Anterior cingulate cortex (tissue), 58 donors: Measurements from ENCODE around the gene TPX2.
A peak's percentile ranks its signal among the peaks of the same experiment; 100 is the strongest.
"Not testable (repeated sequence)": the region's sequence is repeated elsewhere in the genome, so short reads cannot be mapped to it uniquely, and the experiment has no call there.

Source experiments
- DNase-seq, 58 donors: peaks; one replicate each; lab custom pipeline; 2025; lab: John Stamatoyannopoulos, UW

TPX2 gene

DNA sequence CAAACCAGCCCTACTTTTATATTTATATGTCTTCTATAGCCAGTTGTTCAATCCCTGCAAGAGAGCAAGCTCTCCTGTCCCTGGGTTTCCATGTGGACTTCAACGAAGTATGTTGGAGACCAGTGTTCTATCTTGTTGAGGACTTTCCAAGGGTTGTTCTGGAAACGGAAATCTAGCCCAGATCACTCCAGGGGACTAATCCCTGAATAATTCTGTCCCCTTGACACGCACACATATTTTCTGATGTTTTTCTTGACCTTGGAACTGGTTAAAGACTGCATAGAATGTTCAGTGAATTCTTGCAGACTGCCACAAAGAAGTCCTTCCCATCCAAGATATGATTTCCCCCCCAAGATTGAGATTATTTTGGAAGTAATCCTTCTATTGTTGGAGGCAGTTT lies 70.6 kb downstream of the TPX2 start:
- no peak for DNase-seq

DNA sequence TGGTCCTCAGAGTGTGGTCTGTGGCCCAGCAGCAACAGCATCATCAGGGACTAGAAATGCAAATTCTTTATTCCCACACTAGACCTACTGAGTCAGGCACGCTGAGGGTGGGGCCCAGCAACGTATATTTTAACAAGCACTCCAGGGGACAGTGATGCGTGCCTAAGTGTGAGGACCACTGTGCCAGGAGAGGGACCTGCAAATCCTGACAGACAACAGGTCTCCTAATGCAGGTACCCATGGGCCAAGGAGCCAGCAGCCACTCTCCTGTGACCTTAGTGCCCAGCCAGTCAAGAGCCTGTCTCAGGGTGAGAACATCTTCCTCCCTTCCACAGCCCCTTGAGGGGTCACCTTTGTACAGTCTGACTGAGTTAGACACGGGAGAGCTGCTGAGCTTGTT lies 72.1 kb downstream of the TPX2 start:
- DNase-seq = no peak

DNA sequence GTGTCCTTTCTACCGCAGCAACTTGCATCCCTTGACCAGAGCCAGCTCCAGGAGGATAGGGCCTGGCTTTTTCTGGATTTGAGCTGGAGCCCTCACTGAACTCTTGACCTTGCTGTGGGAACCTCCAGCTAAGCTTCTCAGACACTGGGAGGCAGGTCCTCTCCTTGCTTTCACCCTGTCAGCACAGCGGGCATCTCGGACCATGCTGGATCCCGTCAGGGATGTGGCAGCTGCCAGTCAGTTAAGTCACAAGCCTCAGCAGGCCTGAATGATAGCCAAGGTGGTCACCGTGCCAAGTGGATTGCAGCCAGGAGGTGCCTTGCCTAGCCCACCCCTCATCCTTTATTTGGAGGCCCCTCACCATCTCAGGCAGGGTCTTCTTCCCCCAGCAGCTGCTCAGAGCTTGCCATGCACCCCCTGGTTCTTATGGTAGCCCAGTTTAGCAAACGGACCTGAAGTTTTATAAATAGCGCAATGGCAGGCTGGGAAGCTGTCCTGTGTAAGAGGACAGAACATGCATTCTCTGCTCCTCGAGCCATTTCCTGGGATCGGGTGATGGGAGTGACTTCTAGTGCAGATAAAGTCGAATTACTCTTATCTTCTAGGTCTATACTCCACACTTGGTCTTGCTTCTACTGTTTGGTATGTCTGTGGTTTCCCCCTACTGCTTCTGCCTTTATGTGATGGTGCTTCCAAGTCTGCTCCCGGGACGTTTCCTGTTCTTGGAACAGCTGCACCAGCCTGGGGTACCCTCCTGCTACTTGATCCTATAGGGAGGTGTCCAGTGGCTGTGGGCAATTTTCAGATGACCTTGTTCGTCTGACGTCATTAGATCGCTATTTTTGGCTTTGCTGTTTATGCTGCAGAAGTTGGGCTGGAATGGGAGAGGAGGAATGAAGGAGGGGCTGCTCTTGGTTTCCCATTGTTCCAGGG lies 73.0 kb downstream of the TPX2 start:
- DNase-seq = no peak

DNA sequence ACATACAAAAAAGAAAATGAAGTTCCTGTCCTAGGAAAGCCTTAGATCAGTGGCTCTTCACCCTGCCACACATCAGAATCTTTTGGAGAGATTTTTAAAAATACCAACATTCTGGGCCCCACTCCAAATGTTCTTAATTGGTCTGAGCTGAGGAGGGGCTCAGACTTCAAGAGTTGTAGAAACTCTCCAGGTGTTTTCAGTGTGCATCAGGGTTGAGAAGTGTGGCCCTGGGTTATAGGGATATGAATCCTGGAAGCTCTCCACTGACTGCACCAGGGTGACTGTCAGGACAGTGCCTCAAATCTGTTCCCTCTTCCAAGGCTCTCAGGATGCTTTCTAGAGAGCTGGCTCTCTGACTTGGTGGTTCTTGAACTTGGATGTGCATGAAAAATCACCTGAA lies 74.5 kb downstream of the TPX2 start:
- no peak for DNase-seq

DNA sequence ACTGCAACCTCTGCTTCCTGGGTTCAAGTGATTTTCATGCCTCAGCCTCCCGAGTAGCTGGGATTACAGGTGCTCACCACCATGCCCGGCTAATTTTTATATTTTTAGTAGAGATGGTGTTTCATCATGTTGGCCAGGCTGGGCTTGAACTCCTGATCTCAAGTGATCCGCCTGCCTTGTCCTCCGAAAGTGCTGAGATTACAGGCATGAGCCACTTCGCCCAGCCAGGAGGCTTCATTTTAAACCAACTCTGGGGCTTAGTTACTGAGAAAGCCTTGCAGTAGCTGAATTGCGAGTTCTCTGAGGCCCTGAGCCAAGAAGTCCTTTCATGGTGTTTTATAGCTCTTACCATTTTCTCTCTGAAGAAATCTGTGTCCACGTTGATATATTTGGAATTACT lies 75.1 kb downstream of the TPX2 start:
- not testable (repeated sequence) for DNase-seq

DNA sequence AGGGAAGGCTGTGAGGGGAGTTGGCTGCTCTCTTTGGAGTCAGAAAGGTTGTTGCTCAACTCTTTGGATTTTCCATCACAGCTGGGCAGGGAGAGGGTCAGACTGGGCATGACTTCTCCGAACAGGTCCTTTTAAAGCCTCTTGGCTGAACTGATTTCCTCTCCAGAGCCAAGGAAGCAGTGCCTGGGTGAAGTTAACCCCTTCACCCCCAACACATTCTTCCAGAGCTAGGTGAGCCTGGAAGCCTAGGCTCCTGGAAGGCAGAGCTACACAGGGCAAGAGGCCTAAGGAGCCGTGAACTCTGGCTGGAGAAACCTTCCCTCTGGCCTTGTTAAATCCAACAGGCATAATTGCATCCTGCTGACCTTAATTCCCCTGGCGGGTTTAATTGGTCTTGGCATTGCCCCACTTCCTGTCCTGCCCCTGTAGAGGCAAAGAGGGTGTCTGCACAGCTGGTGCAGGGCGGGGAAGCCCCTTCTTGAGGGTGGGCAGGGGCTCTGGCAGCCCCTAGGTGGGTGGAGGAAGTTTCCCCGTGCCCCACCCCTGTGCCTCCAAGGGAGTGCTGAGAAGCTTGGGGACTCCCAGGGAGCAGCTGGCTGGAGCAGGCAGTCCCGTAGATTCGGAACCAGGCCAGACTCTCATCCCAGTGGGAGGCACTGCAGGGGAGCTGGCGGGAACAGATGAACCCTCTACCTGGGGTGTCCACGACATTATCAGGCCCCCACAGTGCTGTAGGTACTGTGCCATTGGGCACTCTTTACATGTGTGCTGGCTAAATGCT lies 76.5 kb downstream of the TPX2 start:
- DNase-seq = peak in 1 of 58 donors; percentile 30

DNA sequence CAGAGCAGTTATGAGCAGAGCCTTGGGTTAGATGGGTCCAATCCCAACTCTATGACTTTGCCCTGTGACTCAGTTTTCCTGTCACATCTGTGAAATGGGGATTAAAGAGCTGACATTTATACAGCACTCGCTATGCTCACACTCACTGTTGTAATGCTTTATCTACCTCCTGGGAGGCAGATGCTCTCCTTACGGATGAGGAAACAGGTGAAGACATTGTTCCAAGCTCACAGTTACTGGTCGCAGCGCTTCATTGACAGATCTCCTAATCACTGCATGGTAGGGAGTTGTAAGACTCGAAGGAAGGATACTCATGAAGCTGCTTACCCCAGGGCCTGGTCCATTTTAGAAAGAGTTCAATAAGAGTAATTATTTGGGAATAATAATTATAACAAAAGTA lies 77.1 kb downstream of the TPX2 start:
- no peak for DNase-seq

DNA sequence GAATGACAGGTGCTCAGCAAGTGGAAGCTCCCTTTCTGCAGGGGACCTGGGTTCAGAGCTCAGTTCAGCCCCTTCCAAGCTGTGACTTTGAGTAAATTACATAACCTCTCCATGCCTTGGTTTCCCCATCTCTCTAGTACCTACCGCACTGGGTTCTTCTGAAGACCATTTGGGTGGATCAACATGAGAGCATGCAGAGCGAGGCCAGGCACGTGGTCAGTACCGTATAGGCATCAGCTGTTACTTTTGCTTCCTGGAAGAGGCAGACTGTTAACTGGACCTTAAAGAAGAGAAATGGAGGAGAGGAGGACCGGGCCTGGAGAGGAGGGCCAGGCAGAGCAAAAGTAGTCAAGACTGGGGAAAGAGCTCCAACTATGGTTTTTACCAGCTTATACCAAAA lies 78.4 kb downstream of the TPX2 start:
- no peak for DNase-seq

DNA sequence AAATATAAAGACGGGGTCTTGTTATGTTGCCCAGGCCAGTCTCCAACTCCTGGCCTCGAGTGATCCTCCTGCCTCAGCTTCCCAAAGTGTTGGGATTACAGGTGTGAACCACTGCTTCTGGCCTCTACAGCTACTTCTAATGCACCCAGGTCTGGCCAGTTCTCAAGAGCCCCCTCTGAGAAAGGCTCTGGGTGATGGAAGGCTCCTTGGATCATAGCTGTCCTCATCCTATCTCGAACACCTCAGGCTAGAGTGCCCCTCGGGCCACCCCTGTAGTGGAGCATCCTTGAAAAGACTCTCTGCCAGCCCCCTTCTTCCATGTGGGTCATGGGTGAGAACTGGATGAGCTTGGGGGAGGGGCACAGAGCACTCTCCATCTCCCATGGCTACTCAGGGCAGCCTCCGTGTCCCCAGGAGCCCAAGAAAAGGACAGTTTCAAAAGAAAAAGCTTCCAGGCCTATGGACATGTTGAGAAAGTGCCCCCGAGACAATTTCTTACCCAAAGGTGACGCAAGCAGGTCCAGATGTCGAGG lies 79.4 kb downstream of the TPX2 start:
- no peak for DNase-seq

DNA sequence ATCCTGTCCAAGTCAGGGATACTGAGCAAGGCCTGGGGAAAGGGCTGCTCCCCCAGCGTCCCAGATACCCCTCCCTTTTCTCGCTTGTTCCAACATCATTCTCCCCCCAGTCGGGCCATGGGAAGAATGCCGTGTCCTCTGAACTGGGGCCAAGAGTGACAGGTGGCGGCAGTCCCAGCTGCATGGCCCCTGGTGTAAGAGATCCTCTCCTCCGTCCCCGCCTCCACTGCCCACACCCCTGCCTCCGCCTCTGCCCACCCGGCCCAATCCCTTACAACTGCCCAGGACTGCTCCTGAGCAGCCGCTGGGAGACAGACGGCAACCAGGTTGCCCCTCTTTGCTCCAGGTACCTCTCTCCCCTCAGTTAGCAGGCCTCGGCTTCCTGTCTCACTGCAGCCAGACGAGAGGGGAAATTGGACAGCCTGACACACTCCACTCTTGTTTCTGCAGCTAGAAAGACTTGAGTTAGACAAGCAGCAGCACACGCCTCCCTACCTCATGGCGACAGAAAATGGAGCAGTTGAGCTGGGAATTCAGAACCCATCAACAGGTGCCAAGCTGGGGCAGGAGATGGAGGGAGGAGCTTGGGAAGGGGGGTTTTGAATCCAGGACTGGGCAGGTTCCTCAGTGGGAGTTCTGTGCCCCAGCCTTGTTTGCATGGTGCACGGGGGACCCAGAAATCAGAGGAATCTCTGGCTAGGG lies 80.1 kb downstream of the TPX2 start, which contains the start of gene MYLK2:
Gene MYLK2, plus strand, starts transcription at position 274 of the 702 bp plus-strand sequence. Its CDS starts 225 bp downstream, at position 499.
- no peak for DNase-seq

DNA sequence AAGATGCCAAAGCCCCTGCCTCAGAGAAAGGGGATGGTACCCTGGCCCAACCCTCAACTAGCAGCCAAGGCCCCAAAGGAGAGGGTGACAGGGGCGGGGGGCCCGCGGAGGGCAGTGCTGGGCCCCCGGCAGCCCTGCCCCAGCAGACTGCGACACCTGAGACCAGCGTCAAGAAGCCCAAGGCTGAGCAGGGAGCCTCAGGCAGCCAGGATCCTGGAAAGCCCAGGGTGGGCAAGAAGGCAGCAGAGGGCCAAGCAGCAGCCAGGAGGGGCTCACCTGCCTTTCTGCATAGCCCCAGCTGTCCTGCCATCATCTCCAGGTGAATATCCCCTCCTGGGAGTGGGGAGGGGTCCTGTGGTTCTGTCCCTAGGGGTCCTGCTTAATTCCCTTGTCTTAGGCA lies 81.1 kb downstream of the TPX2 start:
- no peak for DNase-seq

DNA sequence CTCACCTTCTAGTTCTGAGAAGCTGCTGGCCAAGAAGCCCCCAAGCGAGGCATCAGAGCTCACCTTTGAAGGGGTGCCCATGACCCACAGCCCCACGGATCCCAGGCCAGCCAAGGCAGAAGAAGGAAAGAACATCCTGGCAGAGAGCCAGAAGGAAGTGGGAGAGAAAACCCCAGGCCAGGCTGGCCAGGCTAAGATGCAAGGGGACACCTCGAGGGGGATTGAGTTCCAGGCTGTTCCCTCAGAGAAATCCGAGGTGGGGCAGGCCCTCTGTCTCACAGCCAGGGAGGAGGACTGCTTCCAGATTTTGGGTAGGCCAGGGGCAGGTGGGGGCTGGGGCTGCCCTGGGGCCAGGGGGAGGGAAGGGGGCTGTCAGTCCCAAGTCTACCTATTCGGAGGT lies 82.3 kb downstream of the TPX2 start:
- DNase-seq = no peak

DNA sequence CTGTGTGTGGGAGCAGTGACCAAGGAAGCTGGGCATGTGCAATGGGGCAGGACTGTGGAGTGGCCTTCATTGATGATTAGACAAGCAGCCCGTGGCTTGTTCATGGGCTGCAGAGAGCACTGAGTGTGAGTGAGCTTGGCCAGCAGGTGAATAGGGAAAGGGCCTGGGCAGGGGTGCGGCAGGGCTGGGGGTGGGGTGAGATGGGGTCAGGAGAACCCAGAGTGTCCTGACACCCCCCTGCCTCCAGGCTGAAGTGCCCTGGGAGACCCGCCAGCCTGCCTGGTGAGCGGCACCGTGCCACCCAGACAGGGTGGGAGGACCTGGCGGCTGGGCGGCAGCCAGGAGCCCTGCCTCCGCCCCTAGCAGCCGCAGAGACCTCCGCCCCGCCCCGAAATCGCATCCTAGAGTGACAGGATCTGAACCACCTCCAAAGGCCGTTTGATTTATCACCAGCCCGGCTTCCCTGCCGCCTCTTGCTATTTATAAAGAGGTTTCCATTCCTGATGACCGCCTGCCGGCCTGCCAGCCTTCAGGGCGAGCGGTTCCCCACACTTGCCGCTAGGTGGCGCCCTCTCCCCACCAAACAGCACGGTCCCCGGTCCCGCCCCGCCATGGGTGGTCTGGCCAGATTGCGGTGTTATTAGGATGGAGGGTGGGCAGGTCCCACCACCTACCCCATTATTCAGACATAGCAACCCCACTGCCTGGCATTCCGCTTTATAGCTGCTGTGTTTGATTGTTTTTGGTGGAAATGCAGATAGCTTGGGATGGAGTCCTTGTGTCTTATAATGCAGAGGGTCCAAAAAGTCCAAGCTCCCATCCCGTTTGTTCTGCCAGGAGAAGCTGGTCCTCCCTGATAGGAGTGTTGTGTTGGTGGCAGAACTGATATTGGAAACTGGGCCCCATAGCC lies 83.6 kb downstream of the TPX2 start:
- peak in 56 of 58 donors; percentile 6 to 80 (median 51) for DNase-seq

DNA sequence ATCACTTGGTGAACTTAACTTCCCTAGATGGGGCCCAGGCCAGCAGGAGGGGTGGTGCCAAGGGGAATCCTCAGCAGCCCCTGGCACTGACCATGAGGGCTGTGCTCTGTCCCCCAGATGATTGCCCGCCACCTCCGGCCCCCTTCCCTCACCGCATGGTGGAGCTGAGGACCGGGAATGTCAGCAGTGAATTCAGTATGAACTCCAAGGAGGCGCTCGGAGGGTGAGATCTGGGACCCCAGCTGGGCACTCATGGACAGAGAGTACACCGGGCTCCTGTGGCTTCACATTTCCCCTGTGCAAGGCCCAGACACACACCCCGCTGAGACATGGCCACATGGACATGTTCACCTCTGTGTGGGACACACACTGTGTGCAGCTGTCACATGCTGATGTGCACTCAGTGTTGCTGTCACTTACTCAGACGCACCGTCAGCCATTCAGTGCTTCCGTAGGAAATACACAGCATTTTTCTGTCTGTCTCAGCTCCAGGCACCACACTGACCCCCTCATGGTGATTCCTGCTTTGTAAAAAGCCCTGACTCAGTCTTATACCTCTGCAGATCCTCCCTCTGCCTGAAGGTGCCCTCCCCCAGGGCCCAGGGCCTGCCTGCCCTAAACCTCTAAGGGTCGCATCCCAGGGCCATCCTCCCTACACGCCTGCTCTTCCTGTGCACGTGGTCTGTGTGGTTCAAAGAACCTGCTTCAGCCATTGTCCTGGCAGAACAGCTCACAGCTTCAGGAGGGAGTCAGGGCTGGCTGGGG lies 84.5 kb downstream of the TPX2 start:
- no peak for DNase-seq

DNA sequence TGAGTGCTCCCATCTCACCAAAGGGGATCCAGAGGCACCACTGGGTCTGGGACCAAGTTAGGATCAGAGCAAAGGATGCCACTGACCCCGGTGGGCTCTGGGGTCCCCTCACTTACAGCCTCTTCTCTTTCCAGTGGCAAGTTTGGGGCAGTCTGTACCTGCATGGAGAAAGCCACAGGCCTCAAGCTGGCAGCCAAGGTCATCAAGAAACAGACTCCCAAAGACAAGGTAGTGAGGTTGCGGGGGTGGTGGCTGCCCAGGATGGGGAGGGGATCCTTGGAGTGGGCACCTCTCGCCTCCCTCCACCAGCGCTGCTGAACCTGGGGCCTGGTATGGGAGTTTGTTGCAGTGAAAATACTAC lies 85.0 kb downstream of the TPX2 start:
- no peak for DNase-seq

DNA sequence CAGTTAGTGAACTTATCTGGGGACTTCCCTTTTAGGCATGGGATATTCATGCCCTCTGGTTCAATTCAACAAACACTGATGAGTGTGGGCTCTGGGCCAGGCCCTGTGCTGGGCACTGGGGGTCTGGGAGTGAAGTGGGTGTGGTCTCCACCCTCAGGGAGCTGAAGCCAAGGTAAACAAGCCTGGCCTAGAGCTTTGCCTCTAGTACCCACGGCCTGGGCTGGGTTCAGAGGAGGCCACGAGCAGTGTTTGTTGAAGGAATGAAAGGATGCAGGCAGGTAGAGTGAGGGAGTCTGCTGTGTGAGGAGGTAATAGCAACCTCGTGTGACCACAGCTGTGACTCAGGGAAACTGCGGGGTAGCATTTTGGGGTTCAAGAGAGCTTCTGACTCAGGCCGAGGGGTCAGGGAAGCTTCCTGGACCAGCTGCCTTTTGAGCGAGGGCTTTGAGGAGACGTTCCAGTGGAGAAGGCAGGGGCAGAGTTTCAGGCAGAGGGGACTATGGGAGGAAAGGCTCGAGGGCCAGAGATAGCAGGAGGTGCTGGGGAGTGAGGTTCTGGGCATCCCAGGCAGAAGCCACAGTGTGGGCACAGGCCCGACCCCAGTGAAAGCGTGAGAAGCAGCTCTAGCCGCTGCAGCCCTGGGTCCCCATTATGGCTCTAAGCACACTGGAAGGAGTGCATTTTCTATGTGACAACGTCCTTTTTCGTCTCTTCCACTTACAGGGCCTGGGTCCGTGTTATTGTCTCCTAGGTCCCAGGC lies 85.6 kb downstream of the TPX2 start:
- DNase-seq = no peak

DNA sequence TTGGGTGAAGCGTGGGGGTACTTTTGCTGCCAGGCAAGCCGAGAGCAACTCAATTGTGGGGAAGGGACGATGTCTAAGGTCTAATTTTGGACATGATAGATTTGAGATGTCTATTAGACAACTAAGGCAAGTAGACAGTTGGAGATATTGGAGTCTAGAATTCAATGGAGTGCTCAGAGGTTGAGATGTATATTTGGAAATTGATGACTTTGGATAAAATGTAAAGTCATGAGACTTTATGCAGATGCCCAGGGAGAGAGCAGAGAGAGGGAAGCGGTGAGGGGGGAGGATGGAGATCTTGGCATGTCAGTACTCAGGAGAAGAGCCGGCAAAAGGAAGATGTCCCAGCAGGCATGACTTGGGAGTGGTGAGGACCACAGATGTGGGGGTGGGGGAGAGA lies 87.0 kb downstream of the TPX2 start:
- no peak for DNase-seq

DNA sequence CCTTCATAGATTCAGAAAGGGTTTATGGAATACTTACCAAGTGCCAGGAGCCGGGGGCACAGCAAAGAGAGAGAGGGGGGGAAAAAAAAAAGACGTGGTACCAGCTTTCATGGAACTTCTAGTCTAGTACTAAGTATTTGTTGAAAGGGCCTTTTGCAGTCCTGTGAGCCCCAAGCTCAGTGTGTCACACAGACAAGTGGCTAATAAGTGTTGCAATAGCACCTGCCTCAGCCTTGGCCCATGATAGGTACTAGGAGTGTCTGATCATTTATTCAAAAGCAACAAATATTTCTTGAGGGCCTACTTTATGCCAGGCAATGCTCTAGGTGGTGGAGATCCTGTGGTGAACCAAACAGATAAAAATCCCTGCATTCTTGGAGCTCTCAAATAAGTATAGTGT lies 88.0 kb downstream of the TPX2 start:
- no peak for DNase-seq
